ENCODE results near the gene DOCK8. TPM values are rescaled to one million over a fixed set of nuclear protein-coding genes. Genes with fewer than 3 reads are reported as not detected.
"Not testable (repeated sequence)": the region's sequence is repeated elsewhere in the genome, so short reads cannot be mapped to it uniquely, and the experiment has no call there.

Gene DOCK8
- total RNA-seq, 1 donor from 2014 or later: 280 TPM

DNA sequence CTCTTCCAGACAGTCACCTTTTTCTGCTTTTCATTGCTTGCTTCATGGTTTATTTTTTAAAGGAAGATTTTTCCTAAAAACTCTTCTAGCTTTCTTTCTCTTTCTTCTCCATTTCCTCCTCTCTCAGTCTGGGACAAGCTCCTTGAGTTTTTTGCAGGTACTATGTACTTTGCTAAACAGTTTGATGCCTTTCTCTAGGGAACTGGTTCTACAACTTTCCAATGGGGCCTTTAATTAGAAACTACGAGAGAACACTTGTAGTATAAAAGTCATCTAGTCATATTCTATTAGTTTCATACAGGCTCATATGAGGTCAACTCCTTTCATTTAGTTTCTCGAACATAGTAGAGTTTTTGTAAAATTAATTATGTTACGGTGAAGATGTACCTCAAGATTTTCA is 189.6 kb downstream of the DOCK8 start:
- intact Hi-C loops (cut with micrococcal nuclease): no loop called here

DNA sequence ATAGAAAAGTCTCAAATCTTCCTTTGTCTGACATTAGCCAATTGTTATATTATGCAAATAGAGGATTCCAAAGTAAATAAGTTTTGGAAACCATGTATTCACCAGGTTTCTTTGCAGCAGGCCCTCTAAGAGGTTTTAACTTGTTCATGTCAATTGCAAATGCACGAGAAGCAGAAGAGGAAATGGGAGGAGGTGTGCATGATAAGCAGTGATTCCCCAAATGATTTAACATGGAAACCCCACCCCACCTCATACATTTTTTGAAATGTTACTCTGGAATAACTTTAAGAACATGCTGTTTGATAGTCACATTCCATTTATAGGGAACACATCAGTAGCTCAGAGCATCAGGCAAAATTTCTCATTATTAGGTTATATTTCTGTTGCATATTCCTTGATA is 190.7 kb downstream of the DOCK8 start:
- intact Hi-C loops (cut with micrococcal nuclease): no loop called here

DNA sequence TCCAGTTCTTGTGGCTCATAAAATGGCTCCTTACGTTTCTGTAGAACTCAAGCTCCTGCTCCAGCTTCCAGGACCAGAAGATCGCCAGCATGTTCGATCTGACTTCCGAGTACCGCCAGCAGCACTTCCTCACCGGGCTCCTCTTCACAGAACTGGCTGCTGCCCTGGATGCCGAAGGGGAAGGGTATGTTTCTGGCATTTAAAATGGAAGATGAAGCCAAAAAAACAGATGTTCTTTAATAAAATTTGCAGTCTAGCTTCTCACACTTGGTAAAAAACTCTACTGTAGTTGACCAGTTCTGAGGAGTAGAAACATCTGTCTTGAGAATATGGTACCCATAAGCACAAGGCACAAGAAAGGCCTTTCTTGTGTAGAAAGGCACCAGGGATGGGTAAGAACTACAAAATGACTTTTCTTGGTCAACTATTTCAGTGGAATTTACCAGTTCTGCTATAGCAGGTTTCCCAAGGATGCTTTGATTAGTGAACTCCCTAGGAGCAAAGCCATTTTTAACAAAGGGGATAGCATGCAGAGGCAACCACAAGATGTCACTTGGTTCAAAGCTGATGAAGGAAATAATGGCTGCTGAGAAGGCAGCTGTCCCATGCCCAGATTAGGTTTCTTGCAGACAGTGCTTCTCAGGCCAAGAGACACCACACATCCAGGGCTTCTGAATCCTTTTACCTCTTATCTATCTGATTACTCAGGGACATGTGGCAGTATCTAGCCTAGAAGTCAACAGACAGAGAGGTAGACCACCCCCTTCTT is 192.4 kb downstream of the DOCK8 start:
- intact Hi-C loops (cut with micrococcal nuclease): no loop called here

DNA sequence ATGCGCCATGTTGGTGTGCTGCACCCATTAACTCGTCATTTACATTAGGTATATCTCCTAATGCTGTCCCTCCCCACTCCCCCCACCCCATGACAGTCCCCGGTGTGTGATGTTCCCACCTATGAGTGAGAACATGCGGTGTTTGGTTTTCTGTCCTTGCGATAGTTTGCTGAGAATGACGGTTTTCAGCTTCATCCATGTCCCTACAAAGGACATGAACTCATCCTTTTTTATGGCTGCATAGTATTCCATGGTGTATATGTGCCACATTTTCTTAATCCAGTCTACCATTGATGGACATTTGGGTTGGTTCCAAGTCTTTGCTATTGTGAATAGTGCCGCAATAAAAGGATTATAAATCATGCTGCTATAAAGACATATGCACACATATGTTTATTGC is 195.0 kb downstream of the DOCK8 start:
- intact Hi-C loops (cut with micrococcal nuclease): not testable (repeated sequence)

DNA sequence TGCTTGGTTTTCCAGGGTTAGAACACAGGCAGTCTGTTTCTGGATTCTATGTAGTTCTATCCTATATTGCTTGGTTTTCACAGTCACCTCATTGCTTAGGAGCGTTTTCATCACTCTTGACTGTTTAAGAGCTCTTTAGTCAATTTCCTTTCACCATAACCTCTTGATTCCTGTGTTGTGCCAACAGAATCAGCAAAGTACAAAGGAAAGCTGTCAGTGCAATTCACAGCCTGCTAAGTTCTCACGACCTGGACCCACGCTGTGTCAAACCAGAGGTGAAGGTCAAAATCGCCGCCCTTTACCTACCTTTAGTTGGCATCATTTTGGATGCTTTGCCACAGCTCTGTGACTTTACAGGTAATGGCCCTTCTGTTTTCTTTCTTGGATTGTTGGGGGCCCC is 199.9 kb downstream of the DOCK8 start:
- intact Hi-C loops (cut with micrococcal nuclease): no loop called here

DNA sequence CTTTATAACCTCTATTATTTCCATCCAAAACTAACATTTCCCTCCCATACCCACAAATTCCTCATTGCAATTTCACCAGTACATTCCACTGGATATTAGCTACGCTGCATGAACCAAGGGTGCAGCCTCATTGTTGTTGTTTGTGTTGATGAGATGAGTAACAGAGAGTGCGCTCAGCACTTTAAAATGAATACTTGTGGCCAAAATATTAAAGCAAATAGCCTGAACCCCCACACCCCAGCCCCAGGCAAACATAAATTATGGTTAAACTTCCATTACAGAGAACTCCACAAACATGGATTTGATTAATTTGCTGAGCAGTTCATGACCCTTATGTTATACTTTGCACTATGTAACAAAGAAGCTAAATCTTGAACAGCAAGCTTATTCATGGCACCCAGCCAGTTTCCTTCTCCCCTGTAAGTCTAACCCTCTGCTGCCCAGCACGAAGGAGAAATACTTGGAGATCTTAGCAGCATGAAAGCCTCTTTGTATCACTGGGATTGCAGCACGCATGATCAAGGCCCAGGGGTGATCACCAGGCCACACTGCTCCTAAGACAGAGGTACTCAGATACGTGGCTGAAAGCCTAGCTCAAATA is 205.0 kb downstream of the DOCK8 start:
- intact Hi-C loops (cut with micrococcal nuclease): no loop called here

DNA sequence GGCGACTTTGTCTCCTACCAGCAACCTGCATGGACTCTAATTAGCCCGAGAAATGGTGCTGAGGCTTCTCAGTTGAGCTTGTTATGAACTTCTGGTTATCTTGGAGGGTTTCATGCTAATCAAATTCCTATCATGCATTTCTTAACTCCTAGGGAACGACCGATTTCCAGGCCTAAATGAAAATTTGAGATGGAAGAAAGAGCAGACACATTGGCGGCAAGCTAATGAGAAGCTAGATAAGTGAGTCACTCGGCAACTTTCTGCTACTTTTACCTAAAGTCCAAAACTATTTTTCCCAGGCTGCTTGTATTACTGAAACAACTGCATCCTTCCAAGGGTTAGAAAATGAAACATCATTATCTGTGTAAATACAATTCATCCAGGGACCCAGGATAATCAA is 207.2 kb downstream of the DOCK8 start:
- intact Hi-C loops (cut with micrococcal nuclease): no loop called here

DNA sequence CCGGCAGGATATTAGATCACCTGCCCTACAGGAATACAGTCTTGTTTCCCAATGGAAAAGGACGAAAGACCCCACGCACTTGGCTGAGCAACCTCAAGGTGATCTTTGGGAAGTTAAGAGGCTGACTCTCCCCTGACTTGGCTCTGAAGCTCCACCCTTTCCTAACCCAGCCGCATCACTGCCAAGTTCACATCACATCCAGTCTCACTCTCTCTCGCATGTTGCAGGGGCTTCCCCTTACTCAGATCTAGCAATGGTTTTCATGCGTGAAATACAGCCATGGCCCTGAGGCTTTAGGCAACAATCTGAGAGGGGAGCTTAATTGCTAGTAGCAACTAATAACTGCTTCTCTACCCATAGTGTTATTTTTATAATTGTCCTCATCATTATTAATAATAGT is 211.6 kb downstream of the DOCK8 start:
- intact Hi-C loops (cut with micrococcal nuclease): no loop called here

DNA sequence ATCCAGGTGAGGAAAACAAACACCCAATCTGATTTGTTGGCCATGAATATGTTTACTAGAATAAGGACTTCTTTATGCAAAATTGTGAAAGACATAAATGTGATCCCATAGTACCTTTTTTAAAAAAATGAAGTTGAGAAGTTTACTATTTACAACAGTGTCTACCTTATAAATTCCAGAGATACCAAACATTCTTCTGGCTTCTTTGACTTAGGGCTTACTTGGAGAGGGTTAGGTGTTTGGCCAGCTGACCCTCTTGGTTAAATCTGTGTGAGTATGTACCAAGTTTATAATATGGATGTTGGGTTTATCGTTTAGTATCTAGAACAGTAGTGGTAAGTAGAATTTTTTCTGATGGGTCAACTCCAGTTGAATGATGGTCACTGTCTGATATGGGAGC is 212.3 kb downstream of the DOCK8 start:
- intact Hi-C loops (cut with micrococcal nuclease): no loop called here

DNA sequence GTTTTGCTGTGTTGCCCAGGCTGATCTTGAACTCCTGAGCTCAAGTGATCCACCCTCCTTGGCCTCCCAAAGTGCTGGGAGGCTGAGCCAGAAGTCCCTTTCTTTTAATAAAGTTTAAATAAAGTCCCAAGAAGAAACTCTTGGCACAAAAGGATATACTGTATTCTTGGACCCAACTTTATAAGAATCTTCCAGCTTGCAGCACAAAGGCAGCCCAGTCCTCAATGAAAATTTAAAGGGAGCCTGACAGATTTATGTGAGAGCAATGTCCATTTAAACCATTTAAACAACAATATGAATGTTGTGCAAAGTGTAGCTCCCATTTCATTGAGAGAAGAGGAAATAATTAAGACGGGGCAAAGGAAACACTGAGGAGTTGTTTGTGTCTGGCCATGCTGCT is 217.0 kb downstream of the DOCK8 start:
- intact Hi-C loops (cut with micrococcal nuclease): no loop called here

DNA sequence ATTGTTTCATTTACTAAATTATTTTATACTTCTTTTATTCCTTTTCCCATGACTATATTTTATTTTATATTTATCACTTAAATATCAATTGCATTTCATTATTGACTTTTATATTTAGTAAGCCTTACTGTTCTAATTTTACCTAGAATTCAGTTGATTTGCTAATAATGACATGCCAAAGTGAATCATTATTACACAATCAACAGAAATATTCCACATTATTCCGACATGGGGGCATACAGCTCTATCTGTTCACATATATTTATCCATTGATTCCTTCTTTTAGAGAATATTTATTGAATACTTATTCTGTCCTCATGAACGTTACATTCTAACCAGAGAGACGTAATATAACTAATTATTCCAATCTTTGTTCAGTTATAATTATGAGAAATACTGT is 221.8 kb downstream of the DOCK8 start:
- intact Hi-C loops (cut with micrococcal nuclease): no loop called here

DNA sequence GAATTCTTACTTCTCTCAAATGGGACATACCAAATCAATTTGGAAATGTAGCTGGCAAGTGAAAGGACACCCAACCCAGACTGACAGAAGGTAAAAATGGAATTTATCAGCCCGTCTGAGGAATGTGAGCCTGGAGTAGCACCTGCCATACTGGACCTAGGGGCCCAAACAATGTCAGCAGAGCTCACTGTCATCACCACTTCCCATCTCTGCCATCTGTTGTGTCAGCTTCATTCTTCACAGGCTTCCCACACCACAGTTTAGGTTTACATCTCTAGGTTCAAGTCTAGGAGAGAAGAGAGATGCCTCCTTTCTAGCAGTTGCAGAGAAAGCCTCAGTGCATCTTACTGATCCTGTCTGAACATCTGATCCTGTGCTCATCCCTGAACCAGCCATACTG is 222.4 kb downstream of the DOCK8 start:
- intact Hi-C loops (cut with micrococcal nuclease): no loop called here

DNA sequence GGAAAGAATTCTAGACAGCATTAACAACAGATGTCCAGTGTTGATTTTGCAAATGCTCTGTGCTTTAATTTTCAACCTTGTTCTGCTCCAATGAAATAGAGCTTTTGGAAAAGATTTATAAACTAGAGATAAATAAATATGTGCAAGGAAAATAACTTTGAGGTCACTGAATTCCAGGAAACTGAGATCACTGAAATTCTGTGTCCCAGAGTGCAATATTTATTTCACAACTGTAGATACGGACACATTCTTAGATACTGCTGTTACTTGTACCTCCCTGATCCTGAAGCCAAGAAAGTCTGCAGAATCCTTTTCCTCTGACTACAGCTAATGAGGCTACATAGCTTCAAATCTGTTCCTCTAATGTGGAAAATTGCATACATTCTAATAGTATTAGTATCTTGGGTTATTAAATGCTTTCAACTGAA is 222.9 kb downstream of the DOCK8 start:
- intact Hi-C loops (cut with micrococcal nuclease): no loop called here

DNA sequence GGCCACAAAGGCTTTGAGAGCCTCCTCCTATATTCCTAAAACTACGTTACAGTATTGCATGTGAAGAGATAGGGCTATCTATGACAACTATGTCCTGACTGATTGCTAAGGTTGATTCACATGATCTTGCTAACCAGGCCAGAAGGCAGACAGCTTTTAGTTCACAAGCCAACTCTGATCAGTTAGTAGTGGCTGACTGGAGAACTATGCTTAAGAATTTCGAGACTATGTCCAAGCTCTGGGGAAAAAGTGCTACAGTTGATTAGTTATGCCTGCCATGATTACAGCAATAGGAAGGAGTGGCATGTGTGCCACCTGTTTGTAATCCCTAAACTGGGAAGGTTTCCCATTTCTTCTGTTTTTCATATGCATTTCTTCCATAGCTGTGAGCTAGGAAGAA is 223.4 kb downstream of the DOCK8 start:
- intact Hi-C loops (cut with micrococcal nuclease): no loop called here

DNA sequence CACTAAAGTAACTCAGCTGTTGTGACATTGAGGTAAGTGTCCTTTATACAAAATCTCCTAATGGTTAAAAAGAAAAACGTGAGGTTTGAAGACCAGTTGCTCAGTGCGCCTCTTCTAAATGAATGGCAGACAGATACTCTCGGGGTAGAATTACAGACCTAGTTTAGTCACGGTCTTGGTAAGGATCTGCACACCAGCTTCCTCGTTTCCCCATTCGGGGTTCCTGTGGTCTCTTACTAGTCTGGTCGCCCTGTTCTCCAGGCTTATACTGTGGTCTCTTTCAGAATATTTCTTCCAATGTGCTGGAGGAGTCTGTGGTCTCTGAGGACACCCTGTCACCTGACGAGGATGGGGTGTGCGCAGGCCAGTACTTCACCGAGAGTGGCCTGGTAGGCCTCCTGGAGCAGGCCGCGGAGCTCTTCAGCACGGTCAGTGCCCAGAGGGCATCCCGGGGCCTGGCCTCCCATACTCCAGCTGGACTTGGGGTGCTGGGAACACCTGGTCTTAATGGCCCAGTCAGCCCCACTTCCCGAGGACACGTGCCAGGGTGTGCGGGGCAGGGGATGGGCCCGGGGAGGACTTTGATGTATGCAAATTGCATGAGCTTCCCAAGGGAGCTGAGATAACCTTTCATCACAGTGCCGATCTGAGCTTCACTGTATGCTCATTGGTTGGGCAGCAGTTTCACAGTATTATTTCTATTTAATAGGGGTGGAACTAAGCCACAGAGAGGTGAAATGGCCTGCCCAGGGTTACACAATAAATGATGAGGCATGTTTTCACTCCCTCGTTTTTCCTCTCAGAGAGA is 224.5 kb downstream of the DOCK8 start:
- intact Hi-C loops (cut with micrococcal nuclease): no loop called here

DNA sequence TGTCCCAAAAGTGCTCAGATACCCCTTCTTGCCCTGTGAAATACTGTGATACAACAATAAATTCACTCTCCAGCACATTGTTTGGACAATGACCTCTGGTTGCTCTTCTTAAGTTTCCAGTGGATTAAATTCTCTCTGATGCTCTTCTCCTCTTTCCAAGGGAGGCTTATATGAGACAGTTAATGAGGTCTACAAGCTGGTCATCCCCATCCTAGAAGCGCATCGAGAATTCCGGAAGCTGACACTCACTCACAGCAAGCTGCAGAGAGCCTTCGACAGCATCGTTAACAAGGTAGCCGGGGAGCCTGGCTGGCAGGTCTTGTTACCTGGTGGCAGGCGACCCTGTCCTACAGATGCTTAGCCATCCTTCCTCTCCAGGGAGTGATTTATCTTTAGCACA is 226.5 kb downstream of the DOCK8 start:
- intact Hi-C loops (cut with micrococcal nuclease): no loop called here

DNA sequence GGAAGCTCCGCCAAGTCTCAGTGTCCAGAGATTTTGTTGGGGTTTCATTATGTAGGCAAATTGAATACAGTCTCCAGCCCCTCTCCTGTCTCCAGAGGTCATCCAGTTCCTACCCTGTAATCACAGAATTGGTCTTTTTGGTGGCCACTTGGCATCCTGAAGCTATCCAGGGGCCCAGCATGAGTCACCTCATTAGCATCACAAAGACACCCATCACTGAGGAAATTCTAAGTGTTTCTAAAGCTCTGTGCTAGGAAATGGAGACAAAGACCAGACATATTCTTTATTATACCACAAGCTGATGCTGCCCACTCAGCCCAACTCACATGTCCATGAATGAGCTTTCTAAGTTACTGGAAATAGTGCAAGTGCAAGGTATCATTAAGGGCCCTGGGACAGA is 229.9 kb downstream of the DOCK8 start:
- intact Hi-C loops (cut with micrococcal nuclease): no loop called here

DNA sequence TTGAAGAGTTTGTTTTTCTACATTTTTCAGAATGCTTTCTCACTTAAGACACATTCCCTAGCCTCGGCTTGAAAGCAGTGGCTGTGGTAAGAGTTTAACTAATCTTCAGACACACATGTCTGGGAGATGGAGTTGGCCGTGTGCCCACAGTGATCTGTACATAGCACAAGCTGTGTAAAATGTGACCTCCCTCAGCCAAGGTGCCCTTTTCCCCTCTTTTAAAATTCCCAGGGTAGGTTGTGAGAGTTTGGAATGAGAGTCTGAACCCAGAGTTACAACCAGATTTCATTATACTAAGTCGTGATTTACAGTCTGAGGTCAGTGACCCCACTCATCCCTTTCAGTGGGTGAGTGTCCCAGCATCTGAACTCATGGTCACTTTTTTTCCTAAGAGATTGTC is 230.4 kb downstream of the DOCK8 start:
- intact Hi-C loops (cut with micrococcal nuclease): no loop called here

DNA sequence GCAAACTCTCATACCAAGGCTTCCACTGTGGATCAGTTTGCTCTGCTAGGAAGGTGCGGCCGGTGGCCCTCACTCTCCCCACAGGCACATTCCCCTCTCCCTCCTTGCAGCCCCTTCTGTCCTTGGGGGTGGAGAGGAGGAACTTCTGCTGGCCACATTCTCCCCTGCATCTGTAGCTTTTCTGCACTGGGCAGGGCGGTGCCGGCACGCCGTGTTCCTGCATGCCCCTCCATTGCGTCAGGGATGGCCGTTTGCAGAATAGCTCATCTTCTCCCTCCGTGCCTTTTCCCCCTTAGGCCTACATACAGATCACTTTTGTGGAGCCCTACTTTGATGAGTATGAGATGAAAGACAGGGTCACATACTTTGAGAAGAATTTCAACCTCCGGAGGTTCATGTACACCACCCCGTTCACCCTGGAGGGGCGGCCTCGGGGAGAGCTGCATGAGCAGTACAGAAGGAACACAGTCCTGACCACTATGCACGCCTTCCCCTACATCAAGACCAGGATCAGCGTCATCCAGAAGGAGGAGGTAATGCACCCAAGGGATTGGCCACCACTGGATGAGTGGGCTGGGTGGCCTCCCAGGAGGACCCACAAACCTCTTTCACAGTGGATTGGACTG is 231.5 kb downstream of the DOCK8 start:
- intact Hi-C loops (cut with micrococcal nuclease): no loop called here

DNA sequence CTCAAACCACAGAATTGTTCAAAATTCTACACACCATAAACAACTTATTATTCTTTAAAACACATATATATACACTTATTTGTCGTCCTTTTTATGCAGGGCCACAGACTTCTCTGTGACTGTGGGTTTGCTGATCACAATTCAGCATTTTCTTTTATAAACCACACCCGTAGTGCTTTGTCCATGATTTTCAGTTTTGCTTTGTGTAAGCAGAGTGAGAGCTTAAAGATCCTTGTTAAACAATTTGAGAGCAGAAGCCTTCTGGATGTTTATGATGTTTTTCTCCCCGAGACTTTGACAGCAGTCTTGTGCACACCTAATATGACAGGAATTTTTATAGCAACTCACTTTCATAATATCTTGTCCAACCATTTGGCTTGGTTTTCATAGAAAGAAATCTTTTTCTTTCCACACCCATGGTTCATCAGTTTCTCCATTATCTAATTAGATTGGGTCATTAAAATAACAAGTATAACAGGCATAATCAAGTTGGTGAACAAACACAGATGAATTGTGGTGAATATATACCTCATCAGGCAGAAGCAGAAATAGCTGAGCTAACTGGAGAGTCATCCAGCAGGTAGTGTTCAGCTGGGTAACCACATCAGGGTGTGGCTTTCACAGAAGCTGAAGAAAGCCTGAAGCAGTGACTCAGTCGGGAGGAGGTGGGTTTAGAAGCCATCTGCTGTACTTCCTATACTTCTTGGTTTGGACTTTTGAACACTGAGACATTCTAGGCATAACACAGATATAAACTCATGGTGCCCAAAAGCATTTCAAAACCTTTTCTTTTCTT is 232.8 kb downstream of the DOCK8 start:
- intact Hi-C loops (cut with micrococcal nuclease): loop anchor here (1.0 kb wide), 1 partner anchor 22 kb away; no protein-coding TSS in a partner anchor

DNA sequence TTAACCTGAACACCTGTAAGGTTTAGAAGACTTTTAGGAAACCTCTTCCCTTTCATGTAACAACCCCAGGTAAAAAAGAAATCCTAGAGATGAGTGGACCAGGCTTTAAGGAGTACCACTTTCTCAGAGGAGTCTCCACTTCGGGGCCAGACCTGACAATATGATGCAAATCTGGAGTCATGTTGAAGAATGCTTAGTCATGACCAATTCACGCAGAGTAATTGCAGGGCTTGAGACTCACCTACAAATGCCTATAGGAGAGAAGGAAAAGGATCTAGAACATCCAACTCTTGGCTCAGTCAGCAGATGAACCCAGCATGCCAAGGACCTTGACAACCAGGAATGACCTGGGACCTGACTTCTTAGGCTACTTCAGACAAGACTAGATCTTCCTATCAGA is 235.4 kb downstream of the DOCK8 start:
- intact Hi-C loops (cut with micrococcal nuclease): loop anchor here (10.0 kb wide), 1 partner anchor 355 kb away; no protein-coding TSS in a partner anchor

All from T-helper 2 cell treated with Interferon-gamma antibody and Interleukin-4, amounts not matched to agents 100 ng/mL and 5 ng/mL, for 36 hours (primary cell).